NOMO-1 (cell line): ENCODE results near the gene BRSK1.

Experiments used
- DNase-seq, 2 experiments: peaks; one replicate each; lab custom pipeline; 2025; ENCODE audit not compliant: unreplicated experiment in 2 of 2; lab: John Stamatoyannopoulos, UW

The BRSK1 gene

GRCh38 chr19:55253842-55254624, 29.8 kb upstream of the BRSK1 start:
- DNase-seq: peak; percentile 93 to 94

GRCh38 chr19:55254625-55254977, 29.2 kb upstream of the BRSK1 start:
- no peak for DNase-seq

GRCh38 chr19:55255618-55256423, 28.0 kb upstream of the BRSK1 start:
- DNase-seq: peak in 1 of 2 experiments; percentile 28

- DNase-seq: no peak
Measured at GRCh38 chr19:55256562-55257460, 27.0 kb upstream of the BRSK1 start.

- DNase-seq: peak in 1 of 2 experiments; percentile 19
Measured at GRCh38 chr19:55257461-55258420, 26.1 kb upstream of the BRSK1 start.

- no peak for DNase-seq
Measured at GRCh38 chr19:55258476-55258827, 25.3 kb upstream of the BRSK1 start.

- peak; percentile 96 to 100 for DNase-seq
Measured at GRCh38 chr19:55258828-55259539, 24.8 kb upstream of the BRSK1 start, which contains the start of gene PPP6R1. Gene PPP6R1 (minus strand): TSS chr19:55259017. CDS start chr19:55247103, 11,914 bp downstream.

- DNase-seq: no peak
Measured at GRCh38 chr19:55259540-55260210, 24.1 kb upstream of the BRSK1 start.

GRCh38 chr19:55261671-55262126, 22.1 kb upstream of the BRSK1 start:
- no peak for DNase-seq

- DNase-seq: no peak
Measured at GRCh38 chr19:55262359-55262758, 21.4 kb upstream of the BRSK1 start.

- no peak for DNase-seq
Measured at GRCh38 chr19:55264531-55264930, 19.3 kb upstream of the BRSK1 start.

GRCh38 chr19:55265173-55265572, 18.6 kb upstream of the BRSK1 start:
- no peak for DNase-seq

GRCh38 chr19:55265723-55266386, 17.9 kb upstream of the BRSK1 start:
- no peak for DNase-seq

- DNase-seq: no peak
Measured at GRCh38 chr19:55266404-55266803, 17.4 kb upstream of the BRSK1 start.

- no peak for DNase-seq
Measured at GRCh38 chr19:55266840-55267239, 17.0 kb upstream of the BRSK1 start.

- no peak for DNase-seq
Measured at GRCh38 chr19:55269299-55269698, 14.5 kb upstream of the BRSK1 start.

- DNase-seq: no peak
Measured at GRCh38 chr19:55270172-55270942, 13.4 kb upstream of the BRSK1 start.
